GM19463 (cell line): ENCODE results near the gene ANKRD36C.
A peak's percentile ranks its signal among the peaks of the same experiment; 100 is the strongest.
"Not testable (repeated sequence)": the region's sequence is repeated elsewhere in the genome, so short reads cannot be mapped to it uniquely, and the experiment has no call there.

ENCODE experiments used
- ATAC-seq: cut with Tn5 transposase; IDR thresholded peaks from one replicate; pipeline ENCODE4 v1.9.1; 2021; ENCODE audit warnings: mild to moderate bottlenecking, moderate library complexity; ENCODE audit not compliant: unreplicated experiment

Gene ANKRD36C

DNA sequence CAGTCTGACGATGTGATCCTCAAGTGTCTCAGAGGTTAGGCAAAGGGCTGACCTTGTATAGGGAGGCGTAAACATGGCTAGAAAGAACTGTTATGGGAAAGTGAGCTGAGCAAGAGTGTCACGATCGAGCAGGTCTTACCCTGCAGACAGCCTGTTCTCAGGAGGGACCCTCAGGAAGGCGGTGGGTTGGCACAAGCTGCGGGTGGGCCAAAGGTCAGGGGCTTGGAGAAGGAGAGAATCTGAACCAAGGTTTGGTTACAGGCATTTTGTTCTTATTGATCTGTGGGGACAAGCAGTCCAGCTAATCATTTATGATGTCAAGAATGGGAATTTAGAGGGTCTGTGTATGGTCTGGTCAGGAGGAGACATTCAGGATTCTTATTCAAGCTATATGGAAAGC, 16.4 kb upstream of the ANKRD36C start:
- not testable (repeated sequence) for ATAC-seq

DNA sequence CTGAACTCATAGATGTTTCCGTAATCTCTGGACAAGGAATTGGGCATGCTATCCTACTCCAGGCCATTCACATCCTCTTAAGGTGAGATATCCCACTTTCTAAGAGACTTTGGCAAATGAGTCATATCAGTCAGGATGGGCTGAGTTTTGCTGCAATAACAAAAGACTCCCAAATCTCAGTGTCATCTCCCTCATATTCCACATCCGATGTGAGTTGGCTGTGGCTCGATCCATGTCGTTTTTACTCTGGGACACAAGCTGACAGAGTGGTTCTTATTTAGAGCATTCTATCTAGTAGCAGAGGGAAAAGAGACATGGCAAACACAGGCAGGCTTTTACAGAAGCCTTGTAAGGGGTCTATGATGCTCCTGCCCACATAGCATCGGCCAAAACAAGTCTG, 14.6 kb upstream of the ANKRD36C start:
- ATAC-seq: not testable (repeated sequence)

GRCh38 chr2:95992520-95993272, 1.1 kb upstream of the ANKRD36C start:
- ATAC-seq: peak; percentile 34

DNA sequence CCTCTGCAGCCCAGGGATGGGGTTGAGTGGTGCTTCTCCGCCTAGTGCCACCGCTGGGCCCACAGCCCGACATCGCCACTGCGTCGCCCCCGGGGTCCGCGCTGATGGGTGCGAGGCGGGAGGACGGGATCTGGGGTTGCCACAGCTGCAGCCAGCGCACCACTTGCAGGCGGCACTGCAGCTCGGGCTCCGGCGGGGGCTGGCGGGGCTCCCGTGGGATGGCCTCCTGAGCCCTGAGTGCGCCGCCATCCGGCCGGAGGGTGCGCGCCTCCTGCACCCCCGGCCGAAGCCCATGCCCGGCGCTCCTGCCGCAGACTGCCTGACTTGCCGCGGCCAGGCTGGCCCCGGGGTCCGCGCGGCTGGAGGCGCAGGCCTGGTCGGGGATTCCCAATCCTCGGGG, 478 bp upstream of the ANKRD36C start:
- ATAC-seq: peak; percentile 55

DNA sequence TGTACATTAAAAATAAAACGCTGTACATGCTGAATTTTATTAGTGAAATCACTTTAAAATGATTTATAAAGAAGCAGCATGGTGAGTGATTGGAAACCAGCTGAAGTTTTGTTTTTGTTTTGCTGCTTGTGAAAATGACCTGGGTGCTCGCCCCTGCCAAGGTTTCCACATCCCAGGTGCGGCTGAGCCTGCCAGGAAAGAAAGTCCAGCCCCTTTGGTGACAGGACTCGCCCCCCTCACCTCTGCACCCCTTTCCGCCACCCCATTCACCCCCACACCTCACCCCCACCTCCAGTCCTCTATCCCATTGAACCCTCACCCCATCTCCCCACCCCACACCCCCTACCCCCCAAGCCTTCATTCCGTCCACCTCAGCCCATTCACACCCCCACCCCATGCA, 740 bp downstream of the ANKRD36C start:
- not testable (repeated sequence) for ATAC-seq

DNA sequence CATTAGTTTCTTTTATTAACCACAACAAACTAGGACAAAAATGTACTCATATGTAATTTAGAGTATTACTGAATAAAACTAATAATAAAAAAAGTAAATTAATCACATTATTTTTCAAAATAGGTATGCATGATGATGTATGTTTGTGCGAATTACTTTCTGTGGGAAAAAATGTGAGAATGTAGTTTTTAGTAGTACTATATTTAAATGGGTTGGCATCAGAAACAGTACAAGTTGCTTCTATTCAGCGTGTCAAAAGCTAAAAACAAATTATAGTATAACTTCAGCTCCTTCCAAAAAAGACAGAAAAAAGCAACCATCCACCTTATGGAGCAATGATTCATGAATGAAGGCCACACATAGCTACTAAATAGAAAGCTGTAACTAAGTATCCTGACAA, 40.0 kb downstream of the ANKRD36C start:
- not testable (repeated sequence) for ATAC-seq

GRCh38 chr2:95948039-95948438, 43.6 kb downstream of the ANKRD36C start:
- not testable (repeated sequence) for ATAC-seq

DNA sequence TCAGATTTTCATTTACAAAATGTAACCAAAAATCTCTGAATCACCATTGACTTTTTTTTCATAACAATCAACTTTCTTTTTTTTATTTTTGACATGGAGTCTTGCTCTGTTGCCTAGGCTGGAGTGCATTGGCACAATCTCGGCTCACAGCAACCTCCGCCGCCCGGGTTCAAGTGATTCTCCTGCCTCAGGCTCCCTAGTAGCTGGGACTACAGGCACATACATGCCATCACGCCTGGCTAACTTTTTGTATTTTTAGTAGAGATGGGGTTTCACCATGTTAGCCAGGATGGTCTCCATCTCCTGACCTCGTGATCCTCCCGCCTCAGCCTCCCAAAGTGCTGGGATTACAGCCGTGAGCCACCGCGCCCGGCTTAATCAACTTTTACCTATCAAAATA, 51.7 kb downstream of the ANKRD36C start:
- ATAC-seq: not testable (repeated sequence)

DNA sequence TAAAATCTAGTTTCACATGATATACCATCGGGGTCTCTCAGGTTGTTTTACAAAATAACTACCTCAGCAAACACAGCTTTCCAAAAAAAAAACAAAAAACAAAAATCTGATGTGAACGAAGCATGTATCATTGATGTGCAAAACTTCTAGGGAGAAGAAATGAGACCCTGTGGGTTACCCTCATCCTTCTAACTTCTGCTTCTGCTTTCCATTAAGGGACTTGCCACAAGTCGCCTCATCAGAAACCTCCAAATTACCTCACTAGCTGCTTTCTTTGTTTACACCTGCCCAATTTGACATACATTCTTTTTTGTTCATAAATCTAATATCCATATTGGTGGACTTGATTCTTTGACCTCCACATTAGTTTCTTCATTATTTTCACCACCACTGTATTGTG, 60.9 kb downstream of the ANKRD36C start:
- ATAC-seq: not testable (repeated sequence)

GRCh38 chr2:95917007-95917406, 74.6 kb downstream of the ANKRD36C start:
- not testable (repeated sequence) for ATAC-seq

GRCh38 chr2:95915131-95915530, 76.5 kb downstream of the ANKRD36C start:
- ATAC-seq: not testable (repeated sequence)

DNA sequence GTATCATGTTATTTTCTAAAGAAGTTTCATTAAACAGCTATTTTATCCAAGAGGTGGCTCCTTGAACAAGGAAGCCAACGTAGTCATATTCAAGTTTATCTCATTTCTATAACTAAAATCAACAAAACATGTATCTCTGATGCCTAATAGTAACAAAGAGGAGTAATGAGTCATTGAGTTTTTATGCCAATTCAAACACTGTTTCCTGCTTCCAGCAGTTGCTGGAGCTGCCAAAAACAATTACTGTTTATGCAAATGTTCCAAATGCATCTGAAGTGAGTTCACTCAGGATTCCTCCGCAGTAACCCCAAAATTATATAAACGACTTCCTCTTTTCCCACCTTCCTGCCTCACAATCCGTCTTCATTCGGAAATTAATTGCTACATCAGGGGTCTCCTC, 80.2 kb downstream of the ANKRD36C start:
- not testable (repeated sequence) for ATAC-seq

DNA sequence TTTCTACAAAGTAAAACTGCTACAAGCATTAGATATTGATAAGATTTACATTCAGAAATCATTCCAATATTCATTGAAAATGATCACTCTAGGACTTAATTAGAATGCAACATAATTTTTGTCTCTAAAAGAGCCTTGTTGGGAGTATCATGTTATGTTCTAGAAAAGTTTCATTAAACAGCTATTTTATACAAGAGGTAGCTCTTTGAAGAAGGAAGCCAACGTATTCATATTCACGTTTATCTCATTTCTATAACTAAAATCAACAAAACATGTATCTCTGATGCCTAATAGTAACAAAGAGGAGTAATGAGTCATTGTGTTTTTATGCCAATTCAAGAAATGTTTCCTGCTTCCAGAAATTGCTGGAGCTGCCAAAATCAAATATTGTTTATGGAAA, 97.2 kb downstream of the ANKRD36C start:
- not testable (repeated sequence) for ATAC-seq

- ATAC-seq: not testable (repeated sequence)
Measured at GRCh38 chr2:95867929-95868328, 123.7 kb downstream of the ANKRD36C start.

DNA sequence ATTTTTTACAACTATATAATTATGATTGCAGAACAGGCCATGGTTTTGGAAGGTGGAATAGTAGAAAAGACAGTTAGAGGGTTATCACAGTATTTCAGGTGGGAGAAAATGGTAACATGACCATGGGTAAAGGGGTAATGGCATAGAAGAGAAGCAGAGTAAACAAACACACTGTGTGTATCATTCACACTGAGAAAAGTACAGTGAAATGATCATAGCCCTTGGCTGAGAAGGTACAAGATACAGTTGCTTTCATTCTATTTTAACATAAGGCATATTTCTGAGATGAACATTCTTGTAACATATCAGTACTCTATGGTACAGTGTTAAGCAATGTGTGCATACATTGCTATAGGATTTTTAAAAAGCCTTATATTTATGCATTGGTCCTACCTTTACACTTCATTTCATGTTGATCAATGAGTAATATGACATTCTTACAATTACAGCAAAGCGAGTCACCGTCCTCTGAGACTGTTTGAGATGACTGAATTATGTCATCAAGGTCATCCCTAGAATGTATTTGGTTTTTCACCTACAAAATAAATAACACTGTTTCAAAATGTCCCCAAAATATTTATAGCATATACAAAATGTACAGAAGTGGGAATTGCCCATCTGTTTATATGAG, 124.5 kb downstream of the ANKRD36C start:
- not testable (repeated sequence) for ATAC-seq

DNA sequence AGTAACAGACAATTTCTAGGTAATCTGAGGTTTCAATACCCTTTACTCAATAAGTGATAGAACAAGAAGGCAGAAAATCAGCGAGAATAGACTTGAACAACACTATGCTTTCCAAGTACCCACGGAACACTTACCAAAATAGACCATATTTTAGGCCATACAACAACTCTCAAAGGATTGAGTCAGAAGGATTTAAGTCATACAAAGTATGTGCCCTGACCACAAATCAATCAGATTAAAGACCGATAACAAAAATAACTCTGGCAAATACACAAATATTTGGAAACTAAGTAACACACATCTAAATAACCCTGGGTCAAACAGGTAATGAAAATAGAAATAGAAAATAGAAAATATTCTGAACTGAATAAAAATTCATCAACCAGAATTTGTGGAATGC, 129.5 kb downstream of the ANKRD36C start:
- not testable (repeated sequence) for ATAC-seq

DNA sequence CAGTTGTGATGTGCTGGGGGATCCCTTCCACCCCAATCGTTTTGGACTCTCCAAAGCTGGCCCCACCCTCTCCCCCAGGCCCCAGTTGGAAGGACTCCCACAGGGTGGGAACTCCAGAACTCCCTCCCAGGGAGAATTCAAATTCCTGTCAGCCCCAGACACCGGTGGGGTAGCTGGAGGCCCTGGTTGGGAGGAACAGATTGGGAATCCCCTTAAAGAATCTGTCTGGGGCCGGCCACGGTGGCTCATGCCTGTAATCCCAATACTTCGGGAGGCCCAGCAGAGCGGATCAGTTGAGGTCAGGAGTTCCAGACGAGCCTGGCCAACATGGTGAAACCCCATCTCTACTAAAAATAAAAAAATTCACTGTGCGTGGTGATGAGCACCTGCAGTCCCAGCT, 155.5 kb downstream of the ANKRD36C start:
- ATAC-seq: no peak

GRCh38 chr2:95834077-95835013, 157.3 kb downstream of the ANKRD36C start:
- not testable (repeated sequence) for ATAC-seq

DNA sequence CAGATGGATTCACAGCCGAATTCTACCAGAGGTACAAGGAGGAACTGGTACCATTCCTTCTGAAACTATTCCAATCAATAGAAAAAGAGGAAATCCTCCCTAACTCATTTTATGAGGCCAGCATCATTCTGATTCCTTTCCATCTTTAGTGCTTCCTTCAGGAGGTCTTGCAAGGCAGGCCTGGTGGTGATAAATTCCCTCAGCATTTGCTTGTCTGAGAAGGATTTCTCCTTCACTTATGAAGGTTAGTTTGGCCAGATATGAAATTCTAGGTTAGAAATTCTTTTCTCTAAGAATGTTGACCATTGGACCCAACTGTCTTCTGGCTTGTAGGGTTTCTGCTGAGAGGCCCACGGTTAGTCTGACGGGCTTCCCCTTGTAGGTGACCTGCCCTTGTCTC, 167.4 kb downstream of the ANKRD36C start:
- ATAC-seq: not testable (repeated sequence)

- ATAC-seq: not testable (repeated sequence)
Measured at GRCh38 chr2:95817521-95817920, 174.1 kb downstream of the ANKRD36C start.

DNA sequence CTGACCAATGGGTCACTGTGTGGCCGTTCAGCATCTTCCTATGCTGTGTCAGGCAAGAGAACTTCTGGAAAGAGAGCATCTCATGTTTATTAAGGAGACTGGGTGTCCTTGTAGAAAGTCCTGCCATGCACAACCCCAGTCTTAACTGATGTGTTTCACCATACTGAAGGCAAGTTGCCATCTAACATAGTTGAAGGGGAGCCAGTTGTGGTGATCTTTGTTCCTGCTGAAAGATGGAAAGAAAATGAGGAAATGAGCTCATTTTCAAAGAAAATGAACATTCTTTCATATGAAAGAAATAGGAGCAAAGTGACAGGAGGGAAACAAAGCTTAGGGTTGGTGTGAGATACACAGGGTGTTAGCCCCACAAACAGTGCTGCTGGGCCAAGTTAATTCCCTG, 178.3 kb downstream of the ANKRD36C start:
- not testable (repeated sequence) for ATAC-seq
